GM18502 (cell line): ENCODE results near the gene DSCAM.

Source experiments
- ATAC-seq: cut with Tn5 transposase; IDR thresholded peaks from one replicate; pipeline ENCODE4 v1.9.1; 2021; ENCODE audit warnings: mild to moderate bottlenecking; ENCODE audit not compliant: unreplicated experiment, poor library complexity

Gene DSCAM

DNA sequence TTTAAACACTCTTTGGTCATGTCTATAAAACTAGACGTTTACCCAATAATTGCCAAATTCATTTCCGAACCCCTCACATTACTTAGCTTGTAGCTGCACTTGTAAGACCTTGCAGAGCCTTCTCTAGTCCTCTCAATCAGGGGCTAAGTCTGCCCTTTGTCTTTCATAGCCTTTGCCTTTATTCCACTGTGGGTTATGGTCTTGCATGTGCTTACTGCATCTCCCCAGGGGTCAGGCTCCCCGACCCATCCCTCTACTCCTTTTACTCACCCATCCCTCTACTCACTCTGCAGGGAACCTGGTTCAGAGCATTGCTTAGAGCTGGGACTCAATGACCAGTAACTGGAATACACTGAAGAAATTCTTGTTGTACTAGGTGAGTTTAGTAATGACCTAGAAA lies 744.3 kb downstream of the DSCAM start:
- no peak for ATAC-seq

DNA sequence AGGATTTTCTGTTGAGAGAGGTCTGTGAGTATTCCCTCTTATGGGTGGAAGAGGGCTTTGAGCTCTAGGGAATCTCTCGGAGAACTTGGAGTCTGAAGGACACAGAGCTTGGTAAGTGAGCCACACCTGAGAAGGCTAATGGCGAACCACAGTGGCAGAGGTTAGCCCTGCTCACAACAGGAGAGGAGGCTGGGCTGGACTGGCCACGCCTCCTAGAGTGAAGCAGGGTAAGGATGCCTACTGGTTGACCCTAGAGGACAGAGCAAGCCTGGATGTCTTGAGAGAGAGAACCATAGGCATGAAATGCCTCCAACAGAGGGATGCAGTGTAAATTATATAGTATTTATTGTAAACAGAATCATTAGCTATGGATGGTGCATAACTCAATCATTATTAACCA lies 747.1 kb downstream of the DSCAM start:
- no peak for ATAC-seq

DNA sequence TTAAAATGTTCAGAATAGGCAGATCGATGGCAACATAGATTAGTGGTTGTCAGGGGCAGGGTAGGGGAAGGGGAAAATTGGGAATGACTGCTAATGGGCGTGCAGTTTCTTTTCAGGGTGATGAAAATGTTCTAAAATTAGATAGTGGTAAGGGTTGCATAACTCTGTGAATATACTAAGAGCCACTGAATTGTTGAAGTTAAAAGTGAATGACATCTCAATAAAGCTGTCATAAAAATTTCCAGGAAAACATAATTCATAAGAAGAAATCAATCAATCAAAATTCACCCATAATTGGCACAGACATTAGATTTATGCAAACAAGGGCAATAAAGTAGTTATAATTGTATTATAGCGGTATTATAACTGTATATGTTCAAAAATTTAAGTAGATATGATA lies 751.5 kb downstream of the DSCAM start:
- no peak for ATAC-seq

DNA sequence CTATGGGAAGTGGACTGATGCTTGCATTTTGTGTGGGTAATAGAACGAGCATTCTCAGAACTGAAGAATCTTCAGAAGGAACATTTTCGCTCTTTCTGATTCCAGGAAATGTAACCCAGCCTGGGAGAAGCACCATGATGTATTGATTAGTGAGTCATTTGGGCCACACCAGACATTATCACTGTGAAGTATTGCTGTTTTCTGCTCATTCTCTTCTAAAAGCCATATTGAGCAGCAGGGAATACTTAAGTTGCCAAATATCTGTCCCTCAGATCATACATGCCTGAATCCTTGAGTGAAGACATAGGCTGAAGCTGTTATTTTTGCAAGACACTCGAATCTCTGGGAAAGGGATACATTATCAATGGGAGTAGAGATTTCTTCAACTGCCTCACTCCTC lies 766.6 kb downstream of the DSCAM start:
- ATAC-seq = no peak

DNA sequence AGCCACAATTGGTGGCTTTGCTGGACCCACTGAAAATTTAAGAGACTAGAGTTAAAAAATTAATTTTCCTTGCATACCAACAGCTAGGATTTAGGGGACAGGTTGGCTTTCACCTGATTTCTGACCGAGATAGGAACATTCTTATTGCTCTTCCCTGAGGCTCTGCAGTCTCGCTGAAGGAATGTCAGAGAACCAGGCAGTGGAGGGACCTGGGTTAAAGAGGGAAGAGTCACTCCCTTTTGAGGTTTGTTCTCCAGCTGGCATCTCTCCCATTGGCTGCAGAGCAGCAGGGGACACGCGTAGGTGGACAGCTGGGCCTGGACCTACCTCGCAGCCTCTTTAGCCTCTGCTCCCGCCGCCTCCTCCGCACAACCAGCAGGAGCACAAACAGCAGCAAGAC lies 772.2 kb downstream of the DSCAM start:
- ATAC-seq = no peak

DNA sequence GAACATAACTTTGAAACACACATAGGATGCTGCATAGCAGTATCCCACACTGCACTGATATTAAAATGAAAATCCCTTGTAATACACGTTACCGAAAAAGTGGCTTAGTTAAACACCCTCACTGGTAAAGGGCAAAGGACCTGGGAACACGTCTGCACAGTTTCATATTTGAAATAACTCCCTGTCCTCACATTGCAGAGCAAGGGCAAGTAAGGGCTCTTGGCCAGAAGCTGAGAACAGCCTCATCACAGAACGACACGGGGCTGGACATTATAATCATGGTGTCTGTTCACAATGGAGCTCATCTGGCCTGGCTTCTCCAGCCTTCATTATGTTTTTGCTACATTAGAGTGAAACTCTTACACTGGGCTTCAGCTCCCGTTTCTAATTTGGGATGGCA lies 772.8 kb downstream of the DSCAM start:
- ATAC-seq = no peak

DNA sequence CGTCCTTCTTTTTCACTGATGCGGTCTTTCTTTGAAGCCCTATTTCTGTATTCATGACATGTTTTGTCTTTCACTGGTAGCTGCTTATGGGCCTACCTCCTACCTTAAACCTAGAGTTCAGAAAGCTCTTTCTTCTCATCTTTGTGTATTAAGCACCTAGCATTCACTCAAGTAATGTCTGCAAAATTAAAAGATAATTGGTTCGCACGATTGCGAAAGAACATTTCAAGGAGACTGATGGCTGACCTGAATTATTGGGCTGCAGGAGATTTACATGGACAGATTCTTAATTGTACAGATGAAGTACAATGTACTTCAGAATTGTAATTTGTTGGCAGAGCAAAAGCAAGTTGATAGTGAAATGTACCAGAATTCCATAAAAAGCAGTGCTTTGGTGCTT lies 773.3 kb downstream of the DSCAM start:
- no peak for ATAC-seq

DNA sequence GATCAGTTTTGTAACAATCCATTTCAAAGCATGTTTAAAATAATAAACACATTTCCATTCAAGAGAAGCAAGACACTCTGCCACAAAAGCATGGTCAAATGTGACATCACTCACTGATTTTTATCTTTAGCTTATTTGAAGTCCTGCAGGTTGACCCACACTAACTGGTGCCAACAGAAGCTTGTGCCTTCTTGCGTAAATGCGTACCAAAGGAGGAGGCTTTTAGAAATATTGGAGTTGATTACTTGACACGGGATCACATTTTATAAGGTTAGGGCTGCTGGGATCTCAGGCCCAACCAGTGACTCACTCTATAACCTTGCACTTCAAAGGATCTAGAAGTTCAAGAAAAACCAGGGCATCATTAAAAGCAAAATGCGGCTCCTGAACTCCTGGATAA lies 776.1 kb downstream of the DSCAM start:
- no peak for ATAC-seq

DNA sequence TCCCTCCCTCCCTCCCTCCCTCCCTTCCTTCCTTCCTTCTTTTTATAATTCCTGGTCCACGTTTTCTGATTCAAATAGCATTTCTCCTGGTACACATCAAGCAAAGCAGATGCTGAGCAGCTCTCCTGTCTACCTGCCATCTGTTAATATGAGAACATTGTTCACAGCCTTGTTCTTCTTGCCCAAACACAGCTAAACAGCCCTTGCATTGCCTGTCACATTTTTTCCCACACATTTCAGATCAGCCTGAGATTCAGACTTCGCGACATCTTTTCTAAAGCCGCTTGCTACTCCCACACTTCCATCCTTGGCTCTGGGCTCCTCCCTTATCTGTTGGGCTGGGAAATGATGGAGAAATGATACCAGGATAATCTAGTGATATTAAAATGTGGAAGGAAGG lies 779.2 kb downstream of the DSCAM start:
- no peak for ATAC-seq

DNA sequence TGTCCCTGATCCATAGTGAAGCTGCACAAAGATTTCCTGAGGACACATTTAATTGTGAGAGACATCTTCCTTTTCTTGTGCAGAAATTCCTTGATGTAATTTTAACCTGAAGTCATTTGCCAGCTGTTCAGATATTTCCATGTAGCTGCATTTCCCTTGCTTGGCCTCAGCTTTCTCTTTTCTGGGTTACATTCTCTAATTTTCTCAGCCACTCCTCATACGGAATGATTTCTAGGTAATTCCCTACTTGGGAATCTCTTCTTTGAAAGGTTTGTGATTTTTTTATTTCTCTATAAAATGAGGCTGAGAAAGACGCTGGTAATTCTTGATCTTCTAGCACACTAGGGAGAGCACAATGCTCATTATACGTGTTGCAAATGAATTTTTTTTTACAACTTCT lies 780.7 kb downstream of the DSCAM start:
- ATAC-seq = no peak

DNA sequence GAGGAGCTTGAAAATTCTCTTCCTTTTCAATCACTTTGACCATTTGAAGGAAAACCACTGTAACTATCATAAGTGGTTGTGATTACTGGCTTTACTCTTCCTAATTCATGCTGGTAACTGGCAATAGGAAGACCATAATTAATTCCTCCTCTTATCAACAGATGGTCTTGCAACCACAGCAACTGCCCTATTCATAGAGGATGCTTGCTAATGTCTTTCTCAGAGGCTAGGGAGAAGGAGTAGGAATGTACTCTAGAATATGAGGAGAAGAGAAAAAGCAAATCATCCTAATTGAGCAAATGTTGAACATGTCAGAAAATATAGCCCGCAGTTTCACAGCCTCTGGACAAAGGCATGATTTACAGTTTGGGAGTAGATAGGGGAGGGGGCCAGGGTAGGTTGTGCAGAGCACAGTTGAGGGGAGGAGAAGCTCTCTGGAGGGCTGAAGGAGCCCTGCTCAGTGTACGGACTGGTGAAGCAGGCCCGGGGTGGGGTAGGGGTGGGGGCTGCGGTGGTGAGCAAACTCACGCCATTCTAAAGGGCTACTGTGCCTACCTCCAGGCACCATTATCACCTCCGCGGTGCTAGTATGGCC lies 786.8 kb downstream of the DSCAM start:
- no peak for ATAC-seq

DNA sequence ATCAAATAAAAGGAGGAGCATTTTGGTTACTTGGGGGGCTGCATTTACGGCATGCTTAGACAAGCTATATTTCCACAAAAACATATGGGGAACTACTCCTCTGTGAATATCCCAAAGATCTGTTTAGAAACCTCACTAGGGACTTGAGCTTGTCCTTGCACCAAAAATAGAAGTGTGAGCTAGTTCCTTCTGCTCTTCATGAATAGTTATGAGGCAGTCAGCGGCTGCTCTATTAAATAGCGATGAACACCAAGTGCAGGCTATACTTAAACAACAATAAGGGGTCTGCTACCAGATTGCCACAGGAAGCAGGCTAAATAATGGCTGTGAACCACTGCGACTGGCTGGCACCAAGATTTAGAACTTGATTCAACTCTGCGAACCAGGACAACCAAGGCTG lies 789.6 kb downstream of the DSCAM start:
- ATAC-seq = no peak

DNA sequence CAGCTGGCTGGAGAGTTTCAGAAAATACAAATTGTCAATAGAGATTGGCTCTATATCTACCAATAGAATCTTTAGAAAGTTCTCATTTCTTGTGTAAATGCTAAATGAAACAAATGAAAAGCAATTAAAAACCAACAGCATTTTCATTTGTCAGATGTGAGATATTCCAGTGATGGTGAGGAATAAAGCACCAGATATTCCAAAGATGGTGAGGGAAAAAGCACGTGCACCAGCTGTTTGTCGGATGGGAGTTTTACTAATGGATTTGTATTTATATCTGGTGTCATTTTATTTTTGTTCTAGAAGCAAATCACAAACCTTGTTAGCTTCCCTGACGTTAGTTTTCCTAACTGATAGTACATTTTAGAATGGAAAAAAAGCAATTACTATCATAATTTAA lies 790.9 kb downstream of the DSCAM start:
- no peak for ATAC-seq

DNA sequence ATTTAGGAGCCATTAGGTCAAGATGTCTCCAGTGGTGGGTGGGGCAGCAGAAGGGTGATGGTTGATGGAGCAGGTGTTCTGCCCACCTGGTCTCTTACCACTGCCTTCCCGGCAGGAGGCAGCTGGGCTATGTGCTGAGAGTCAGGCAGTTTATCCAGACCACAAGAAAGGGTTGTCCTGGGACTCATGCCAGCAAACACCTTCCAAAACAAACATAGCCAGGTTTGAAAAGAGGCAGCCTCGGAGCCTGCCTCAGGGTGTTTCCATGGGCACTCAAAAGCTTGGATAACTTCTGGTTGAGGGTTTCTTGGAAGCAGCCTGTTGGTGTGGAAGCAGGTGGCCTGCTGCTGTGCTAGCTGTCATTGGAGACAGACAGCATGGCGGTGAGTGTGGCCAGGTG lies 792.6 kb downstream of the DSCAM start:
- no peak for ATAC-seq

DNA sequence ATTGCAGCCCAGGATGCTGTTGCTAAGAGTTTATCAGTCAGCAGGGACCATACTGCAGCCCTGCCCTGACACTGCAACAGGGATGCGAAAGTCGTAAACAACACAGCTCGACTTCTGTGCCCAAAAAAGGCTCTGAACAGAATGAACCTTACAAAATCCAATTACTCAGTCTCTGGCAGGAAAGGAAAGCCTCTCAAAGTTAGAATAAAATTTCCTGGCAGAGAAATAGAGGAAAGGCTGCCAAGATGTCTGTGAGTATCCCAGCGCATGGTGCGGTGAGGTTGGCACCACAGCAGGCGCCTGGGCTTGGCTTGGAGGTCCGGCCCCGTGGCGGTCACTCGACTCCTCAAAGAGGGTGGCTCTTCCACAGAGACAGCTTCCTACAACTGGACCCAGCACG lies 794.0 kb downstream of the DSCAM start:
- ATAC-seq = no peak

DNA sequence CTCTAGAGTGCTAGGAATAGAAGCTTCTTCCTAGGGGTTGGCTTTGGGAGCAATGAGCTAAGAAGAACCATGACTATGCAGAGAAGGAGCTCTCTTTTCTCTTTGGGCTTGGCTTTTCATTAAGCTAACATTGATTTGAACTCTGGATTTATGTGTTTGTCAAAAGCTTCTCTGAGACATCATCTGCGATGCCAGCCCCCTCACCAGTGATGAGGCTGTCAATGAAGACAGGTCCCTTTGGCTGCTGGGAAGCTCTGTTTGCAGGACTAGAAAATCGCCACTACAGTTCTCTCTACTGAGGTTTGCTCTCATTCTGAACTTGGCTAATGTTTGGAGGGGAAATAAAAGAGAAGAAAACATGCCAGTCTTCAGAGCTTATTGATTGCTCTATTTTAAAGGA lies 794.7 kb downstream of the DSCAM start:
- no peak for ATAC-seq

DNA sequence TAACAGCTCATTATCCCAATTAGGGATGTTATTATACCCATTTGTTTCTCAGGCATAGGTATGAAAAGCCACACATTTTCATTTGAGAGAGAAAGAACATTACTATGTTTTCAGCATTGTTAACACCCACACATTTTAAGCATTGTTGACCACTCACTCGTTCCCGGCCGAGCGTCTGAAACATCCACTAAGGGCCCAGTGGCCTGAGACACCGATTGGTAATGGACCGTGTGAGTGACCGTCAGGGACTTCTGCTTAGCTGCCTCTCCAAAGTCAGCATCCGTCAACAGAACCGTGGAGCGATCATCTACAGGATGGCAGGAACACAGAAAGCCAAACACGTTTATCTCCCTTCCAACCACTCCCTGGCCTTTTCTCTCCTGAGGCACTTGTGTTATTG lies 795.2 kb downstream of the DSCAM start:
- ATAC-seq = no peak

DNA sequence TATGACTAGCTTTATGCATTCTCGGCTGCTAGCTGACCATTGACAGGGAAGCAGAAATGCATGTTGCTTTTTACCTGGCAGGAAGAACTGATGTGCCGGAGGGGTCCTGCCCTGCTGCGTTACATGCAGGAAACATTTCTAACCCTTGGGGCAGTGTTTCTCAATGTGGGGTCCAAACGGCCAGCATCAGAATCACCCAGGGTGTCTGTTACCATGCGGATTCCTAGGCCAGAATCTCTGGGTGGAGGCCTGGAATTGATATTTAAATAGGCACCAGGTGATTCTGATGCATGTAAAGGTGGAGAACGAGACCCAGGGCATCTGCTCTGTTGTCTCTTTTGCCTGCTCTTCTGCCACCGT lies 797.0 kb downstream of the DSCAM start:
- no peak for ATAC-seq

DNA sequence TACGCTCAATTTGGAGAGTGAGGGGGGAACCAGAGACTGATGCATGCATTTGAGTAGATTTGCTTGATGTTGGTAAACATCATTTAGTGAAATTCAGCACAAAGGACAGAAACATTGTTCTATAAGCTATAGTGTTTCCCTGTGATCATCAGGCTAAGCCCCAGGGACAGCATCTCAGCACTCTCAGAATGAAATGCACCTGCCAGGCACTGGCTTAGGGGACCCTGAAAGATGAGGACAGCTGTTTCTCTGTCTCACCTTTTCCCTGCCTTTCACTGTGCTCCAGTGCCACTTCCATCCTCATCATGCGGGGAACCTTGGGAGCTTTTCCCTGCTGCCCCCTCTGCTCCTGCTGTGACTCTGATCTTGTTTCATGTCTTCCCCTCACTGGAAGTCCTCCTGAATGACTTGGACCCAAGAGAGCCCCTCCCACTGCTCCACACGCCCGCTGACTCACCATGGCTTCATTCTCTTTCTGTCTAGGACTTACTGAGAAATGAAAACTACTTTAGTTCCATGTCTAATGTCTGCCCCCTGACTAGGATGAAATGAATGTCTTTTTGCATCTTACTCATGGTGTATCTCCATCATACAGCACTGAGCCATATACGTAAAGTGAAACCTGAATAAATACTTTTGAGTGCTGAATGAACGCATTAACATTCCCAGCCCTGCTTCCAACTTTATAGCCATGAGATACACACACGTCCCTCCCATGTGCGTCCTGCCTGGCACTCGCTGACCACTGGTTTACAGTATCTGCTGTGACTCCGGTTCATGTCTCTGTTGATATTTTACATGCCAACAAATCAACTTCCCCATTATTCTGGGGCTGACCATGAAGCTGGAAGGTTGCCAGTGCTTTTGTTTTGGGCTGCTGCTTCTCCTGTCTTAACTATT lies 797.7 kb downstream of the DSCAM start:
- ATAC-seq = no peak

DNA sequence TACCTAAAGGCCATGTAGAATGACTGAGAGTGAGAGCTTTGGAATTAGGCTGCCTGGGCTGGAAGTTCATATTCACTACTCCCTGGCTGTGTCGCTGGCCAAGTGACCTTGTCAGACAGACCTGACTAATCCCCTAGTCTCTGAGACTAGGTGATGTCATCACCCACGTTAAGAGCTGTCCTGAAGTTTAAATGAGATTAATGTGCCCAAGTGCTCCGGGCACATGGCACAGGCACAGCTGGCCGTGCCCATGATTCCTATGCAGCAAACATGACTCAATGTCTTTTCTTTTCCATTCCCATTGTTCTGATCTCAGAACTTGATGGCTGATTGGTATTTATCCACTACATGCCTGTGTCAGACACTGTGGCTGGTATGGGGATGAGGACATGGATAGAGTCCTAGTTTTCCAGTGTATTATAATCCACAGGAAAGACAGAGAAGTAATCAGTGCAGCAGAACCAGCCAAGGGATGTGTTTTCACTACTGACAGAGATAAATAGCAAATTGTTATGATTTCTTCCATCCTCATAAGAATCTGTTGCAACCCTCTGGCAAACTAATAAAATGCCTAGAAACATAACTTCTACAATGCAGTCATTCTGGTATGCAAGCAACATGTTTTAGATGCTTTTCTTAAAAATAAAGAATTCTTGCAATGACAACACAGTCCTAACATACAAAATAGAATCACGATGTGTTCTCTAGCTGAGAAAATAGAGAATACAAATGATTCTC lies 798.8 kb downstream of the DSCAM start:
- ATAC-seq = no peak

DNA sequence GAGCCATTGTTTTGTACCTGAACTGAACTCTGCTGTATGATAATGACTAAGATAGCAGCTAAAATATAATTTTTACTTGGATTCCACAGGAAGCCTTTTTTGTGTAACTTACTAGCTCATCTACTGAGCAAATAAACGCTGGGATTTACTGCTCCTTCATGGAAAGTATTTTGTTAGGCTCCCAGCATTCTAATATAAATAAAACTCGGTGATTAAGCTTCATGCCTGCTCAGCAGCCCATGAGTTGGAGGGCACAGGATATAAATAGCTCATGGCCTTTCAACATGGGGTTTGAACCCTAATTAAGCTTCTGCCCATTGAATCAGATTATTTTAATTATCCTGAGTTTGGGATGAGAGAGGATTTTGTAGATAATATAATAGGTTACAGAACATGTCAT lies 799.7 kb downstream of the DSCAM start:
- no peak for ATAC-seq

DNA sequence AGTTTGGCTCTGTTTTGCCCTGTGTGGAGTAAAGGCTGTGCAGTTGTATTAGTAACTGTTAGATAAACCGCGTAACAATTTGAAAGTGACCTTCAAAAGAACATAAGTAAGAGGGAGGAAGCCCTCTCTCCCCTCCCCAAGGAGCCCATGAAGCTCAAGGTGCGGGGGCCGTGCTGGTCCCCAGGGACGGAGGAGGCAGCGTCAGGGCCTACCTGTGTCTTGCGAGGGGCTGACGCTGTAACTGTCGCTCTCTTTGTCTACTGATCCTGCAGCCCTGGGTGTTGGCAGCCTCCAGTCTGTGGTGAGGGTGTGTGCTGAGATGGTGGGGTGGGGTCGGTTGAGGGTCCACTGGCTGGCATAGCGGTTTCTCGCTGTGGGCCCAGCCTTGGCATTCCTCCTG lies 803.1 kb downstream of the DSCAM start:
- no peak for ATAC-seq
